ENCODE results near the gene CHODL. TPM values are rescaled to one million over a fixed set of nuclear protein-coding genes. Genes with fewer than 3 reads are reported as not detected.

The CHODL gene
- total and polyA plus RNA-seq, 12 donors = 0.17 to 0.96 (median 0.32) TPM; not detected in 2

- 77 to 79% methylated on average over 5 of the region's 5 CpGs for WGBS, 2 donors
- H3K27me3 ChIP-seq = no peaks in the 10 kb centered on the region
- H3K4me3 ChIP-seq = no peak overlapping the region
- DNase-seq = no peak
- no peaks in the 10 kb centered on the region for H3K4me1 ChIP-seq
- intact Hi-C loops (cut with DNase I) = no loop called here
- no peaks in the 10 kb centered on the region for H3K9me3 ChIP-seq
- no peak overlapping the region for H3K27ac ChIP-seq
- no peaks in the 10 kb centered on the region for H3K36me3 ChIP-seq
- no peak for TF ChIP-seq CTCF (IDR thresholded peaks at IDR 0.05)
- no peak for ATAC-seq
Measured at GRCh38 chr21:18274370-18274769, 29.7 kb downstream of the CHODL start.

- DNase-seq (no peak), ATAC-seq (no peak)
- no peaks in the 10 kb centered on the region for H3K27me3 ChIP-seq
- intact Hi-C loops (cut with DNase I) = no loop called here
- no peak overlapping the region for H3K27ac ChIP-seq
- H3K36me3 ChIP-seq = no peaks in the 10 kb centered on the region
- no peak for TF ChIP-seq CTCF (IDR thresholded peaks at IDR 0.05)
- no peaks in the 10 kb centered on the region for H3K4me1 ChIP-seq
- 60 to 61% methylated on average over 3 of the region's 3 CpGs for WGBS, 2 donors
- H3K4me3 ChIP-seq = no peak overlapping the region
- peaks cover 0 to 5% (median 0%) of the 10 kb centered on the region in 11 donors for H3K9me3 ChIP-seq
Measured at GRCh38 chr21:18275781-18276180, 31.1 kb downstream of the CHODL start.

GRCh38 chr21:18285379-18285778 is 40.7 kb downstream of the CHODL start:
- ATAC-seq (no peak), DNase-seq (no peak)
- Histone ChIP-seq H3K4me3 (no peak overlapping the region), H3K9me3 (peaks cover 0 to 4% (median 0%) of the 10 kb centered on the region in 11 donors), H3K4me1 (no peaks in the 10 kb centered on the region), H3K27me3 (no peaks in the 10 kb centered on the region), H3K36me3 (no peaks in the 10 kb centered on the region), H3K27ac (no peak overlapping the region)
- TF ChIP-seq CTCF (IDR thresholded peaks at IDR 0.05) = no peak
- WGBS, 2 donors = 80 to 84% methylated on average over 4 of the region's 4 CpGs
- intact Hi-C loops (cut with DNase I) = no loop called here

GRCh38 chr21:18289876-18290275 is 45.2 kb downstream of the CHODL start:
- Histone ChIP-seq H3K4me1 (no peaks in the 10 kb centered on the region), H3K9me3 (no peaks in the 10 kb centered on the region), H3K27ac (no peak overlapping the region), H3K4me3 (no peak overlapping the region), H3K36me3 (no peaks in the 10 kb centered on the region), H3K27me3 (peaks cover 0 to 11% (median 0%) of the 10 kb centered on the region in 7 donors)
- intact Hi-C loops (cut with DNase I) = loop anchor here in 1 of 10 donors (10.0 kb wide), 1 partner anchor 75 kb away; no protein-coding TSS in a partner anchor
- TF ChIP-seq CTCF (IDR thresholded peaks at IDR 0.05) = no peak
- WGBS, 2 donors = 69 to 80% methylated on average over 2 of the region's 2 CpGs
- DNase-seq (no peak), ATAC-seq (no peak)
